Left ventricle myocardium inferior (tissue), 1 donor: Measurements from ENCODE around the gene GPR173. TPM values are rescaled to one million over a fixed set of nuclear protein-coding genes. Genes with fewer than 3 reads are reported as not detected.

Experiments
- DNase-seq: peaks from one replicate; pipeline ENCODE4 v3.0.0-alpha.2; 2020
- H3K27ac ChIP-seq: fragments of 200-600 bp; replicated peaks from 2 replicates; pipeline ENCODE4 v1.8.0; 2021
- H3K27me3 ChIP-seq: fragments of 200-600 bp; 2 replicates; pipeline ENCODE4 v1.8.0; 2021; ENCODE audit warnings: low read depth
- H3K36me3 ChIP-seq: fragments of 200-600 bp; 2 replicates; pipeline ENCODE4 v1.8.0; 2021
- H3K4me1 ChIP-seq: fragments of 200-600 bp; 2 replicates; pipeline ENCODE4 v1.8.0; 2021
- H3K4me3 ChIP-seq: fragments of 200-600 bp; 2 replicates; pipeline ENCODE4 v1.8.0; 2021; ENCODE audit warnings: mild to moderate bottlenecking, moderate library complexity
- H3K9me3 ChIP-seq: fragments of 200-600 bp; replicated peaks from 2 replicates; pipeline ENCODE4 v1.8.0; 2021
- CTCF ChIP-seq: fragments of 200-600 bp; IDR thresholded peaks from 2 replicates; pipeline ENCODE4 v1.8.0; 2021; ENCODE audit warnings: antibody characterized with exemption, mild to moderate bottlenecking, borderline replicate concordance
- intact Hi-C: fragments of 100-400 bp; cut with micrococcal nuclease; formaldehyde crosslinking; loops from one replicate; pipeline ENCODE4 v1.11.0; 2022
- total RNA-seq: library from RNA; stranded (reverse); fragmentation: NEBNext Ultra II Directional; extraction: Animal tissue kit (Norgen Biotek cat#: 25700); gene quantifications from one replicate; pipeline ENCODE4 v1.2.1, GENCODE V29; 2021
- donor health status: DM: no; HTN: yes; CAD: no; lungs with severe emphysema.

Gene GPR173
- total RNA-seq, 1 donor from 2014 or later: 0.25 TPM

GRCh38 chrX:53049127-53049517, 533 bp downstream of the GPR173 start:
- Histone ChIP-seq H3K9me3 (no peaks in the 10 kb centered on the region), H3K4me3 (peak overlapping the region; percentile 59), H3K27me3 (peaks cover 2% of the 10 kb centered on the region), H3K36me3 (no peaks in the 10 kb centered on the region), H3K27ac (no peak overlapping the region), H3K4me1 (no peaks in the 10 kb centered on the region)
- no peak for TF ChIP-seq CTCF
- intact Hi-C loops: no loop called here
- no peak for DNase-seq

- no peaks in the 10 kb centered on the region for H3K9me3 ChIP-seq
- no peaks in the 10 kb centered on the region for H3K36me3 ChIP-seq
- no peak overlapping the region for H3K4me3 ChIP-seq
- H3K27me3 ChIP-seq: peaks cover 2% of the 10 kb centered on the region
- no peak overlapping the region for H3K27ac ChIP-seq
- no peaks in the 10 kb centered on the region for H3K4me1 ChIP-seq
- no peak for DNase-seq
- TF ChIP-seq CTCF: no peak
- intact Hi-C loops: no loop called here
Observed at GRCh38 chrX:53050841-53051240, 2.3 kb downstream of the GPR173 start.

GRCh38 chrX:53055244-53055849, 6.8 kb downstream of the GPR173 start:
- DNase-seq: no peak
- H3K4me3 ChIP-seq: no peak overlapping the region
- TF ChIP-seq CTCF: no peak
- H3K27ac ChIP-seq: no peak overlapping the region
- intact Hi-C loops: no loop called here
- H3K36me3 ChIP-seq: no peaks in the 10 kb centered on the region
- H3K27me3 ChIP-seq: no peaks in the 10 kb centered on the region
- no peaks in the 10 kb centered on the region for H3K4me1 ChIP-seq
- H3K9me3 ChIP-seq: no peaks in the 10 kb centered on the region

- Histone ChIP-seq H3K4me1 (no peaks in the 10 kb centered on the region), H3K36me3 (no peaks in the 10 kb centered on the region), H3K4me3 (no peak overlapping the region), H3K9me3 (no peaks in the 10 kb centered on the region), H3K27me3 (no peaks in the 10 kb centered on the region), H3K27ac (no peak overlapping the region)
- no peak for DNase-seq
- intact Hi-C loops: no loop called here
- TF ChIP-seq CTCF: no peak
Observed at GRCh38 chrX:53056292-53056691, 7.7 kb downstream of the GPR173 start.

GRCh38 chrX:53065104-53065503, 16.5 kb downstream of the GPR173 start:
- Histone ChIP-seq H3K27me3 (no peaks in the 10 kb centered on the region), H3K4me3 (no peak overlapping the region), H3K36me3 (no peaks in the 10 kb centered on the region), H3K27ac (no peak overlapping the region), H3K4me1 (no peaks in the 10 kb centered on the region), H3K9me3 (no peaks in the 10 kb centered on the region)
- no peak for TF ChIP-seq CTCF
- intact Hi-C loops: no loop called here
- no peak for DNase-seq
